Lower leg skin (tissue), 3 donors: ENCODE results near the gene MAPK8.
"Not testable (repeated sequence)": the region's sequence is repeated elsewhere in the genome, so short reads cannot be mapped to it uniquely, and the experiment has no call there.

Experiments
- CTCF ChIP-seq, 3 donors: fragments of 450-650 bp; IDR thresholded peaks; one replicate each; pipeline ENCODE4 v1.5.1; 2016; ENCODE audit warnings: antibody characterized with exemption in 3 of 3, mild to moderate bottlenecking in 3 of 3, moderate library complexity in 2 of 3
- POLR2A ChIP-seq, 2 donors: fragments of 450-650 bp; IDR thresholded peaks; one replicate each; pipeline ENCODE4 v1.6.1; 2016 to 2017; ENCODE audit warnings: antibody characterized with exemption in 2 of 2, mild to moderate bottlenecking in 1 of 2, moderate library complexity in 1 of 2

GRCh38 chr10:48346248-48346647 lies 39.8 kb downstream of the MAPK8 start:
- not testable (repeated sequence) for TF ChIP-seq POLR2A, CTCF (IDR thresholded peaks at IDR 0.05)
